HepG2 (cell line): ENCODE measurements around the gene USP7. TPM values are rescaled to one million over a fixed set of nuclear protein-coding genes. Genes with fewer than 3 reads are reported as not detected.
A peak's percentile ranks its signal among the peaks of the same experiment; 100 is the strongest.

ENCODE experiments used
- AKAP8 ChIP-seq: sonication (generic); formaldehyde crosslinking; IDR thresholded peaks from 2 replicates; pipeline ENCODE4 v1.5.1; 2020; ENCODE audit warnings: mild to moderate bottlenecking, missing genetic modification reagents
- ARID2 ChIP-seq: sonication (generic); formaldehyde crosslinking; IDR thresholded peaks from 2 replicates; pipeline ENCODE4 v1.8.1; 2022; ENCODE audit warnings: mild to moderate bottlenecking, missing genetic modification reagents, borderline replicate concordance
- ATF7 ChIP-seq, 2 experiments: fragments of 450-650 bp in 1 of 2; sonication (generic) in 1 of 2; formaldehyde crosslinking in 1 of 2; IDR thresholded peaks; 2 replicates each; pipeline versions ENCODE4 v1.4.0 to v1.6.1; 2016 to 2020; ENCODE audit warnings: antibody characterized with exemption in 1 of 2, mild to moderate bottlenecking in 1 of 2, missing genetic modification reagents in 1 of 2
- HMG20A ChIP-seq: IDR thresholded peaks from 2 replicates; pipeline ENCODE4 v1.6.1; 2016; ENCODE audit warnings: borderline replicate concordance
- MED1 ChIP-seq: sonication (generic); formaldehyde crosslinking; IDR thresholded peaks from 2 replicates; pipeline ENCODE4 v1.4.0; 2020; ENCODE audit warnings: missing genetic modification reagents
- ONECUT2 ChIP-seq: sonication (generic); formaldehyde crosslinking; IDR thresholded peaks from 2 replicates; pipeline ENCODE4 v1.4.0; 2020; ENCODE audit warnings: missing genetic modification reagents
- PHF21A ChIP-seq: sonication (generic); formaldehyde crosslinking; IDR thresholded peaks from 2 replicates; pipeline ENCODE4 v1.5.0; 2020; ENCODE audit warnings: mild to moderate bottlenecking, missing genetic modification reagents
- SMAD3 ChIP-seq: sonication (generic); formaldehyde crosslinking; IDR thresholded peaks from 2 replicates; pipeline ENCODE4 v1.4.0; 2020; ENCODE audit warnings: missing genetic modification reagents
- STAT6 ChIP-seq: sonication (generic); formaldehyde crosslinking; IDR thresholded peaks from 2 replicates; pipeline ENCODE4 v1.4.0; 2020; ENCODE audit warnings: missing genetic modification reagents, mild to moderate bottlenecking, borderline replicate concordance
- TOPORS ChIP-seq: sonication (generic); formaldehyde crosslinking; IDR thresholded peaks from 2 replicates; pipeline ENCODE4 v1.8.0; 2023; ENCODE audit warnings: mild to moderate bottlenecking, missing genetic modification reagents
- U2AF2 ChIP-seq: fragments of 200-400 bp; formaldehyde crosslinking; IDR thresholded peaks from 2 replicates; pipeline ENCODE4 v1.6.1; 2017; ENCODE audit warnings: low read depth, mild to moderate bottlenecking, low read length
- ZHX2 ChIP-seq, 2 experiments: sonication (generic) in 1 of 2; formaldehyde crosslinking in 1 of 2; IDR thresholded peaks; 2 replicates each; pipeline versions ENCODE4 v1.6.1 to v1.9.0; 2014 to 2022; ENCODE audit warnings: antibody characterized with exemption in 1 of 2, borderline replicate concordance in 1 of 2, inconsistent platforms in 1 of 2, low read depth in 1 of 2, missing genetic modification reagents in 1 of 2
- ZKSCAN8 ChIP-seq: IDR thresholded peaks from 2 replicates; pipeline ENCODE4 v1.6.1; 2016; ENCODE audit warnings: borderline replicate concordance, missing genetic modification reagents, missing compliant biosample characterization
- ZNF180 ChIP-seq: sonication (generic); formaldehyde crosslinking; IDR thresholded peaks from 2 replicates; pipeline ENCODE4 v1.4.0; 2020; ENCODE audit warnings: low read depth, missing genetic modification reagents, borderline replicate concordance
- polyA plus RNA-seq, 8 experiments: library from polyadenylated mRNA; depleted of rRNA in 3 of 8; stranded (reverse) in 7 of 8; unstranded in 1 of 8; fragments of >200 nt; fragmentation: Illumina TruSeq in 4 of 8; extraction: Trizol in 4 of 8; gene quantifications; 2 replicates each; pipeline versions ENCODE4 v1.2.1 to v1.2.3, GENCODE V29; 2011 to 2016; ENCODE audit warnings: low read depth in 4 of 8, missing spikeins in 1 of 8, mixed read lengths in 1 of 8; ENCODE audit not compliant: insufficient read depth in 1 of 8
- total RNA-seq, 5 experiments: library from RNA; depleted of rRNA; stranded (reverse); fragments of >200 nt; fragmentation: Illumina TruSeq; extraction: Trizol; gene quantifications; 2 replicates each; pipeline ENCODE4 v1.2.3, GENCODE V29; 2016; ENCODE audit warnings: low read depth in 1 of 5
- TF ChIP-seq, protein P1 (sequence below): IDR thresholded peaks from 2 replicates; pipeline ENCODE4 v1.6.1; 2016
- TF ChIP-seq, protein P2 (sequence below): IDR thresholded peaks from 2 replicates; pipeline ENCODE4 v1.6.1; 2016; ENCODE audit warnings: low read depth, borderline replicate concordance

Gene USP7
- total and polyA plus RNA-seq, 2 of the 13 experiments (the other 11 are each of a cell fraction or from before 2014, with no cell fraction given): 52.5 to 173 TPM

- TF ChIP-seq ZHX2 (IDR thresholded peaks at IDR 0.05; ENCODE audit: low read depth) (no peak), ZHX2 (CRISPR knock-in tag; IDR thresholded peaks at IDR 0.05; ENCODE audit: borderline replicate concordance) (no peak), ZNF180 (no peak), MED1 (CRISPR knock-in tag) (peak; percentile 31; the same call in 1 of the 2 replicates), AKAP8 (0 out of 2 replicates have a peak, but pooled peaks have one; percentile 46), PHF21A (peak; percentile 50), HMG20A (peak; percentile 16; the same call in 1 of the 2 replicates), ZKSCAN8 (CRISPR knock-in tag) (no peak; the same call in 1 of the 2 replicates), U2AF2 (no peak), STAT6 (CRISPR knock-in tag) (no peak), SMAD3 (CRISPR knock-in tag) (no peak), ARID2 (CRISPR knock-in tag) (no peak), ONECUT2 (CRISPR knock-in tag) (no peak), ATF7 (IDR thresholded peaks at IDR 0.05) (no peak), ATF7 (CRISPR knock-in tag; IDR thresholded peaks at IDR 0.05) (no peak), TOPORS (CRISPR knock-in tag) (no peak)
- TF ChIP-seq, protein P1, sequence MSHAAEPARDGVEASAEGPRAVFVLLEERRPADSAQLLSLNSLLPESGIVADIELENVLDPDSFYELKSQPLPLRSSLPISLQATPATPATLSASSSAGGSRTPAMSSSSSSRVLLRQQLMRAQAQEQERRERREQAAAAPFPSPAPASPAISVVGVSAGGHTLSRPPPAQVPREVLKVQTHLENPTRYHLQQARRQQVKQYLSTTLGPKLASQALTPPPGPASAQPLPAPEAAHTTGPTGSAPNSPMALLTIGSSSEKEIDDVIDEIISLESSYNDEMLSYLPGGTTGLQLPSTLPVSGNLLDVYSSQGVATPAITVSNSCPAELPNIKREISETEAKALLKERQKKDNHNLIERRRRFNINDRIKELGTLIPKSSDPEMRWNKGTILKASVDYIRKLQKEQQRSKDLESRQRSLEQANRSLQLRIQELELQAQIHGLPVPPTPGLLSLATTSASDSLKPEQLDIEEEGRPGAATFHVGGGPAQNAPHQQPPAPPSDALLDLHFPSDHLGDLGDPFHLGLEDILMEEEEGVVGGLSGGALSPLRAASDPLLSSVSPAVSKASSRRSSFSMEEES (CRISPR knock-in tag): 0 out of 2 replicates have a peak, but pooled peaks have one; percentile 11
- TF ChIP-seq, protein P2, sequence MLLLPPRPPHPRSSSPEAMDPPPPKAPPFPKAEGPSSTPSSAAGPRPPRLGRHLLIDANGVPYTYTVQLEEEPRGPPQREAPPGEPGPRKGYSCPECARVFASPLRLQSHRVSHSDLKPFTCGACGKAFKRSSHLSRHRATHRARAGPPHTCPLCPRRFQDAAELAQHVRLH (CRISPR knock-in tag): 0 out of 2 replicates have a peak, but pooled peaks have one; percentile 33
Measured at GRCh38 chr16:8861563-8862308, 102.0 kb downstream of the USP7 start (continued).
